Endothelial cell of umbilical vein (primary cell): ENCODE data around the gene MN1. TPM values are rescaled to one million over a fixed set of nuclear protein-coding genes. Genes with fewer than 3 reads are reported as not detected.

Experiments used
- BruUV-seq: library from RNA; stranded (reverse); fragments of 400-500 nt; replicated peaks from 2 replicates; lab custom pipeline; 2021; lab: Mats Ljungman, UMichigan
- CTCF ChIA-PET: fragments of 300-600, 350-600 bp; sonication (Branson Sonifier 250); formaldehyde crosslinking; loops from one replicate; lab custom pipeline; 2021; ENCODE audit warnings: antibody characterized with exemption, inconsistent platforms; lab: Charles Lee
- POLR2A ChIA-PET: fragments of 300-600, 350-600 bp; sonication (Branson Sonifier 250); formaldehyde crosslinking; loops from one replicate; lab custom pipeline; 2021; ENCODE audit warnings: antibody characterized with exemption, inconsistent platforms; lab: Charles Lee
- DNase-seq: peaks from one replicate; pipeline ENCODE4 v3.0.0-alpha.2; 2011; ENCODE audit warnings: low read depth, low spot score
- FAIRE-seq: peaks from 2 replicates; lab custom pipeline; 2011; peaks lifted over from hg19 to GRCh38; lab: Jason Lieb, UNC
- H2AFZ ChIP-seq: 2 replicates; pipeline ENCODE4 v1.6.0; 2012; ENCODE audit warnings: low read depth, low read length, control low read depth, inconsistent platforms
- H3K27ac ChIP-seq: 2 replicates; pipeline ENCODE4 v1.5.1; 2011; ENCODE audit warnings: low read depth, mild to moderate bottlenecking, control low read depth, low read length, moderate library complexity; ENCODE audit not compliant: insufficient read depth
- H3K27me3 ChIP-seq, 2 experiments: 2 replicates each; pipeline versions ENCODE4 v1.6.0 to v1.6.1; 2011; ENCODE audit warnings: low read length in 2 of 2, mixed read lengths in 1 of 2; ENCODE audit not compliant: control insufficient read depth in 2 of 2, insufficient read depth in 2 of 2
- H3K36me3 ChIP-seq, 2 experiments: 2 replicates in 1 of 2; 3 replicates in 1 of 2; pipeline ENCODE4 v1.5.1; 2011; ENCODE audit warnings: low read length in 2 of 2, mild to moderate bottlenecking in 1 of 2, moderate library complexity in 1 of 2; ENCODE audit not compliant: control insufficient read depth in 2 of 2, insufficient read depth in 2 of 2; ENCODE audit errors: extremely low read depth in 1 of 2
- H3K4me1 ChIP-seq: 3 replicates; pipeline ENCODE4 v1.5.1; 2011; ENCODE audit warnings: mild to moderate bottlenecking, low read length; ENCODE audit not compliant: control insufficient read depth, insufficient read depth; ENCODE audit errors: extremely low read depth
- H3K4me2 ChIP-seq: 2 replicates; pipeline ENCODE4 v1.6.1; 2011; ENCODE audit warnings: low read length, control low read depth, mixed read lengths; ENCODE audit not compliant: insufficient read depth
- H3K4me3 ChIP-seq, 3 experiments: fragments of 200-600 bp in 1 of 3; sonication (generic), shearing (Covaris generic) in 1 of 3; replicated peaks in 1 of 3; 2 replicates each; pipeline ENCODE4 v1.5.1; 2011 to 2016; ENCODE audit warnings: control low read depth in 3 of 3, low read length in 3 of 3, mild to moderate bottlenecking in 2 of 3, inconsistent platforms in 1 of 3, low read depth in 1 of 3, moderate library complexity in 1 of 3; ENCODE audit not compliant: insufficient read depth in 1 of 3
- H3K79me2 ChIP-seq: 2 replicates; pipeline ENCODE4 v1.6.0; 2012; ENCODE audit warnings: low read length, inconsistent platforms; ENCODE audit not compliant: control insufficient read depth, insufficient read depth
- H3K9ac ChIP-seq: replicated peaks from 2 replicates; pipeline ENCODE3; 2011; ENCODE audit warnings: low read length, control low read depth; ENCODE audit not compliant: insufficient read depth; ENCODE audit errors: extremely low read depth
- H3K9me1 ChIP-seq: replicated peaks from 3 replicates; pipeline ENCODE4 v1.6.0; 2011; ENCODE audit warnings: mild to moderate bottlenecking, low read length; ENCODE audit not compliant: control insufficient read depth, insufficient read depth; ENCODE audit errors: extremely low read depth
- H3K9me3 ChIP-seq: replicated peaks from 2 replicates; pipeline ENCODE4 v1.5.1; 2012; ENCODE audit warnings: low read length, inconsistent platforms; ENCODE audit not compliant: control insufficient read depth, insufficient read depth
- H4K20me1 ChIP-seq: replicated peaks from 2 replicates; pipeline ENCODE3; 2011; ENCODE audit warnings: mild to moderate bottlenecking, low read length; ENCODE audit not compliant: control insufficient read depth, insufficient read depth; ENCODE audit errors: extremely low read depth
- EZH2 ChIP-seq: IDR thresholded peaks from 2 replicates; pipeline ENCODE4 v1.6.1; 2012; ENCODE audit warnings: borderline replicate concordance, low read depth, mild to moderate bottlenecking, moderate library complexity, low read length, inconsistent platforms; ENCODE audit not compliant: severe bottlenecking
- FOS ChIP-seq: IDR thresholded peaks from 2 replicates; pipeline ENCODE4 v1.6.1; 2011; ENCODE audit warnings: mild to moderate bottlenecking, low read length, moderate library complexity, borderline replicate concordance; ENCODE audit not compliant: insufficient read depth
- GATA2 ChIP-seq: IDR thresholded peaks from 2 replicates; pipeline ENCODE4 v1.7.0; 2011; ENCODE audit warnings: low read depth, mild to moderate bottlenecking, moderate library complexity, mixed read lengths, low read length; ENCODE audit not compliant: insufficient read length, insufficient read depth
- JUN ChIP-seq: IDR thresholded peaks from 2 replicates; pipeline ENCODE4 v1.6.1; 2011; ENCODE audit warnings: borderline replicate concordance, low read depth; ENCODE audit not compliant: insufficient read length, insufficient read depth
- MYC ChIP-seq: IDR thresholded peaks from one replicate; pipeline ENCODE4 v1.6.1; 2011; ENCODE audit warnings: mild to moderate bottlenecking, low read depth, low read length
- POLR2A ChIP-seq: IDR thresholded peaks from 2 replicates; pipeline ENCODE4 v1.6.1; 2012; ENCODE audit warnings: low read depth, mild to moderate bottlenecking, control low read depth, low read length
- POLR2AphosphoS5 ChIP-seq: IDR thresholded peaks from 2 replicates; pipeline ENCODE4 v1.6.1; 2012; ENCODE audit warnings: low read depth, mild to moderate bottlenecking, control low read depth, low read length, moderate library complexity; ENCODE audit not compliant: insufficient read depth
- dilution Hi-C: fragments of 300-500 bp; cut with MboI; formaldehyde crosslinking; loops from one replicate; pipeline ENCODE4 v1.15.0; 2019; ENCODE audit warnings: low sequenced_read_pairs; ENCODE audit not compliant: extremely low pct_ligation_motif_present
- intact Hi-C: fragments of 100-400 bp; cut with micrococcal nuclease; formaldehyde crosslinking; loops from one replicate; pipeline ENCODE4 v1.10.0; 2022
- polyA plus RNA-seq, 4 experiments: library from polyadenylated mRNA; depleted of rRNA in 3 of 4; stranded (reverse) in 3 of 4; unstranded in 1 of 4; fragments of >200 nt; gene quantifications; 2 replicates each; pipeline versions ENCODE4 v1.2.1 to v1.2.3, GENCODE V29; 2011 to 2012; ENCODE audit warnings: missing spikeins in 1 of 4
- total RNA-seq: library from RNA; stranded (reverse); gene quantifications from 2 replicates; pipeline ENCODE4 v1.2.3, GENCODE V29; 2021
- TF ChIP-seq, protein P1 (sequence below), 2 donors: IDR thresholded peaks; 1 replicate in 1 of 2; 2 replicates in 1 of 2; pipeline ENCODE4 v1.5.1; 2011; ENCODE audit warnings: low read length in 2 of 2, mild to moderate bottlenecking in 2 of 2, moderate library complexity in 2 of 2, control low read depth in 1 of 2, inconsistent platforms in 1 of 2, low read depth in 1 of 2; ENCODE audit not compliant: insufficient read depth in 1 of 2; ENCODE audit errors: extremely low read depth in 1 of 2
- TF ChIP-seq, protein P2 (sequence below): IDR thresholded peaks from 2 replicates; pipeline ENCODE4 v1.6.1; 2011; ENCODE audit not compliant: insufficient read depth, insufficient read length

The MN1 gene
- total and polyA plus RNA-seq, 2 donors (not counting 3 experiments of a cell fraction or from before 2014, with no cell fraction given), result 3.8 to 5.2 TPM

DNA sequence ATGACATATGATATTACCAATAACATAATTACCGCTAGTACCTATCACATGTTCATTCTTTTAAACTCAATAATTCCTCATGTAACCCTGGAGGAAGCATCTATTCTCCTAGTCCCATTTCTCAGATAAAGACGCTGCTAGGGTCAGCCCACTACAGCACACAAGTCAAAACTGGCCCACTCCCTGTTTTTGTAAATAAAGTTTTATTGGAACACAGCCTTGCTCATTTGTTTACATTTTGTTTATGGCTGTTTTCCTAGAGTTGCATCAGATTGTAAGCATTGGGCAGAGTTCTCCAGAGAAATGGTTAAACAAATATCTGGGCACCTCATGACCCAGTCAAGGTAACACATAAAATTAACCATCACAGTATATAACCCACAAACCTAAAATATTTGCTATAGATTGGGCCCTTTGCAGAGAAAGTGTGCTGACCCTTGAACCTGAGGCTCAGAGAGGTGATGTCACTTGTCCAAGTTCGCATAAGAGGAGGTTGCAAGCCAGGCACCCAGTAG, 36.8 kb downstream of the MN1 start:
- POLR2A ChIA-PET, result no interaction called here

More for the DNA sequence above, 36.8 kb downstream of the MN1 start:
- H3K27me3 ChIP-seq, result no peaks in the 10 kb centered on the region
- dilution Hi-C loops (no loop called here), intact Hi-C loops (no loop called here)
- no peaks in the 10 kb centered on the region for H3K9me1 ChIP-seq
- BruUV-seq, result no TSS peak
- no peaks in the 10 kb centered on the region for H3K79me2 ChIP-seq
- H2AFZ ChIP-seq, result no peak overlapping the region
- H3K9me3 ChIP-seq, result no peaks in the 10 kb centered on the region
- TF ChIP-seq POLR2AphosphoS5 (no peak), MYC (no peak), GATA2 (no peak), EZH2 (no peak), FOS (no peak), POLR2A (no peak), JUN (no peak)
- TF ChIP-seq, protein P1, sequence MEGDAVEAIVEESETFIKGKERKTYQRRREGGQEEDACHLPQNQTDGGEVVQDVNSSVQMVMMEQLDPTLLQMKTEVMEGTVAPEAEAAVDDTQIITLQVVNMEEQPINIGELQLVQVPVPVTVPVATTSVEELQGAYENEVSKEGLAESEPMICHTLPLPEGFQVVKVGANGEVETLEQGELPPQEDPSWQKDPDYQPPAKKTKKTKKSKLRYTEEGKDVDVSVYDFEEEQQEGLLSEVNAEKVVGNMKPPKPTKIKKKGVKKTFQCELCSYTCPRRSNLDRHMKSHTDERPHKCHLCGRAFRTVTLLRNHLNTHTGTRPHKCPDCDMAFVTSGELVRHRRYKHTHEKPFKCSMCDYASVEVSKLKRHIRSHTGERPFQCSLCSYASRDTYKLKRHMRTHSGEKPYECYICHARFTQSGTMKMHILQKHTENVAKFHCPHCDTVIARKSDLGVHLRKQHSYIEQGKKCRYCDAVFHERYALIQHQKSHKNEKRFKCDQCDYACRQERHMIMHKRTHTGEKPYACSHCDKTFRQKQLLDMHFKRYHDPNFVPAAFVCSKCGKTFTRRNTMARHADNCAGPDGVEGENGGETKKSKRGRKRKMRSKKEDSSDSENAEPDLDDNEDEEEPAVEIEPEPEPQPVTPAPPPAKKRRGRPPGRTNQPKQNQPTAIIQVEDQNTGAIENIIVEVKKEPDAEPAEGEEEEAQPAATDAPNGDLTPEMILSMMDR (IDR thresholded peaks at IDR 0.05; ENCODE audit: extremely low read depth in 1 of 2, insufficient read depth in 1 of 2, low read depth in 1 of 2, low read length in 2 of 2), result no peak
- TF ChIP-seq, protein P2, sequence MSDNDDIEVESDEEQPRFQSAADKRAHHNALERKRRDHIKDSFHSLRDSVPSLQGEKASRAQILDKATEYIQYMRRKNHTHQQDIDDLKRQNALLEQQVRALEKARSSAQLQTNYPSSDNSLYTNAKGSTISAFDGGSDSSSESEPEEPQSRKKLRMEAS, result no peak
- no peak overlapping the region for H3K27ac ChIP-seq
- H3K4me1 ChIP-seq, result no peaks in the 10 kb centered on the region
- no peak overlapping the region for H3K4me3 ChIP-seq
- DNase-seq (no peak), FAIRE-seq (no peak)
- H3K4me2 ChIP-seq, result no peak overlapping the region
- no peaks in the 10 kb centered on the region for H3K36me3 ChIP-seq
- H4K20me1 ChIP-seq, result no peaks in the 10 kb centered on the region
- H3K9ac ChIP-seq, result no peak overlapping the region
- CTCF ChIA-PET, result no interaction called here
